Mucosa of stomach (tissue), 1 donor: ENCODE results near the gene SNX24.

Experiments
- H3K27me3 ChIP-seq: one replicate; pipeline ENCODE4 v1.7.0; 2013; ENCODE audit warnings: mild to moderate bottlenecking, low read length; ENCODE audit not compliant: control insufficient read depth, insufficient read depth
- H3K36me3 ChIP-seq: one replicate; pipeline ENCODE4 v1.7.0; 2013; ENCODE audit warnings: low read length; ENCODE audit not compliant: control insufficient read depth, insufficient read depth
- H3K4me1 ChIP-seq: one replicate; pipeline ENCODE4 v1.7.0; 2013; ENCODE audit warnings: mild to moderate bottlenecking, low read length; ENCODE audit not compliant: control insufficient read depth, insufficient read depth
- H3K4me3 ChIP-seq: one replicate; pipeline ENCODE4 v1.7.0; 2013; ENCODE audit warnings: low read length
- H3K9ac ChIP-seq: one replicate; pipeline ENCODE4 v1.7.0; 2013; ENCODE audit warnings: mild to moderate bottlenecking, low read length, moderate library complexity
- H3K9me3 ChIP-seq: one replicate; pipeline ENCODE4 v1.7.0; 2013; ENCODE audit warnings: mild to moderate bottlenecking, low read length, moderate library complexity; ENCODE audit not compliant: control insufficient read depth
- donor health status: Pancreatic carcinoma.

SNX24 gene

GRCh38 chr5:122977319-122977718 lies 131.9 kb downstream of the SNX24 start:
- Histone ChIP-seq H3K9ac (no peak overlapping the region), H3K9me3 (no peaks in the 10 kb centered on the region), H3K4me3 (no peak overlapping the region), H3K27me3 (no peaks in the 10 kb centered on the region), H3K4me1 (no peaks in the 10 kb centered on the region), H3K36me3 (no peaks in the 10 kb centered on the region)

GRCh38 chr5:122978068-122978467 lies 132.7 kb downstream of the SNX24 start:
- Histone ChIP-seq H3K4me3 (no peak overlapping the region), H3K9me3 (no peaks in the 10 kb centered on the region), H3K36me3 (no peaks in the 10 kb centered on the region), H3K9ac (no peak overlapping the region), H3K4me1 (no peaks in the 10 kb centered on the region), H3K27me3 (no peaks in the 10 kb centered on the region)

GRCh38 chr5:122978644-122979297 lies 133.4 kb downstream of the SNX24 start:
- no peak overlapping the region for H3K4me3 ChIP-seq
- H3K9me3 ChIP-seq = no peaks in the 10 kb centered on the region
- H3K4me1 ChIP-seq = no peaks in the 10 kb centered on the region
- H3K9ac ChIP-seq = no peak overlapping the region
- no peaks in the 10 kb centered on the region for H3K36me3 ChIP-seq
- H3K27me3 ChIP-seq = no peaks in the 10 kb centered on the region

- Histone ChIP-seq H3K9ac (no peak overlapping the region), H3K36me3 (no peaks in the 10 kb centered on the region), H3K9me3 (no peaks in the 10 kb centered on the region), H3K4me1 (no peaks in the 10 kb centered on the region), H3K27me3 (no peaks in the 10 kb centered on the region), H3K4me3 (no peak overlapping the region)
Measured at GRCh38 chr5:122981846-122982245, 136.4 kb downstream of the SNX24 start.

GRCh38 chr5:122982376-122982775 lies 137.0 kb downstream of the SNX24 start:
- H3K27me3 ChIP-seq = no peaks in the 10 kb centered on the region
- no peaks in the 10 kb centered on the region for H3K36me3 ChIP-seq

GRCh38 chr5:122984425-122984824 lies 139.0 kb downstream of the SNX24 start:
- no peaks in the 10 kb centered on the region for H3K9me3 ChIP-seq
- no peaks in the 10 kb centered on the region for H3K36me3 ChIP-seq
- H3K27me3 ChIP-seq = no peaks in the 10 kb centered on the region
- no peaks in the 10 kb centered on the region for H3K4me1 ChIP-seq
- H3K4me3 ChIP-seq = no peak overlapping the region
- no peak overlapping the region for H3K9ac ChIP-seq

More at GRCh38 chr5:122982376-122982775, 137.0 kb downstream of the SNX24 start:
- no peak overlapping the region for H3K9ac ChIP-seq
- no peak overlapping the region for H3K4me3 ChIP-seq
- H3K4me1 ChIP-seq = no peaks in the 10 kb centered on the region
- H3K9me3 ChIP-seq = no peaks in the 10 kb centered on the region

- no peaks in the 10 kb centered on the region for H3K9me3 ChIP-seq
- H3K27me3 ChIP-seq = no peaks in the 10 kb centered on the region
- H3K4me1 ChIP-seq = no peaks in the 10 kb centered on the region
- H3K9ac ChIP-seq = no peak overlapping the region
- no peaks in the 10 kb centered on the region for H3K36me3 ChIP-seq
- no peak overlapping the region for H3K4me3 ChIP-seq
Measured at GRCh38 chr5:122985006-122985700, 139.7 kb downstream of the SNX24 start.

- no peaks in the 10 kb centered on the region for H3K36me3 ChIP-seq
- H3K9me3 ChIP-seq = no peaks in the 10 kb centered on the region
- H3K27me3 ChIP-seq = no peaks in the 10 kb centered on the region
- no peak overlapping the region for H3K9ac ChIP-seq
- no peaks in the 10 kb centered on the region for H3K4me1 ChIP-seq
- H3K4me3 ChIP-seq = no peak overlapping the region
Measured at GRCh38 chr5:122985954-122986721, 140.7 kb downstream of the SNX24 start.

GRCh38 chr5:122996091-122996490 lies 150.7 kb downstream of the SNX24 start:
- H3K27me3 ChIP-seq = no peaks in the 10 kb centered on the region
- no peaks in the 10 kb centered on the region for H3K4me1 ChIP-seq
- H3K4me3 ChIP-seq = no peak overlapping the region
- H3K9me3 ChIP-seq = no peaks in the 10 kb centered on the region
- H3K9ac ChIP-seq = no peak overlapping the region
- H3K36me3 ChIP-seq = no peaks in the 10 kb centered on the region

GRCh38 chr5:122997294-122997693 lies 151.9 kb downstream of the SNX24 start:
- Histone ChIP-seq H3K27me3 (no peaks in the 10 kb centered on the region), H3K4me1 (no peaks in the 10 kb centered on the region), H3K9ac (no peak overlapping the region), H3K4me3 (no peak overlapping the region), H3K36me3 (no peaks in the 10 kb centered on the region), H3K9me3 (no peaks in the 10 kb centered on the region)

GRCh38 chr5:122999947-123000563 lies 154.6 kb downstream of the SNX24 start:
- H3K9me3 ChIP-seq = no peaks in the 10 kb centered on the region
- no peaks in the 10 kb centered on the region for H3K4me1 ChIP-seq
- no peaks in the 10 kb centered on the region for H3K36me3 ChIP-seq
- H3K27me3 ChIP-seq = no peaks in the 10 kb centered on the region
- no peak overlapping the region for H3K9ac ChIP-seq
- no peak overlapping the region for H3K4me3 ChIP-seq

GRCh38 chr5:123000731-123001130 lies 155.3 kb downstream of the SNX24 start:
- no peaks in the 10 kb centered on the region for H3K27me3 ChIP-seq
- no peak overlapping the region for H3K9ac ChIP-seq
- H3K36me3 ChIP-seq = no peaks in the 10 kb centered on the region
- H3K9me3 ChIP-seq = no peaks in the 10 kb centered on the region
- no peak overlapping the region for H3K4me3 ChIP-seq
- no peaks in the 10 kb centered on the region for H3K4me1 ChIP-seq
